C4-2B (cell line): ENCODE results near the gene PIH1D2.
A peak's percentile ranks its signal among the peaks of the same experiment; 100 is the strongest.

ENCODE experiments used
- H3K27ac ChIP-seq: fragments of 450-650 bp; 2 replicates; pipeline ENCODE4 v1.5.1; 2017
- CTCF ChIP-seq: fragments of 450-650 bp; conservative IDR thresholded peaks from 2 replicates; pipeline ENCODE4 v1.5.1; 2017; ENCODE audit warnings: mild to moderate bottlenecking
- ZFX ChIP-seq: fragments of 450-650 bp; IDR thresholded peaks from 2 replicates; pipeline ENCODE4 v1.6.1; 2017

Gene PIH1D2

GRCh38 chr11:112023104-112023503 lies 50.7 kb downstream of the PIH1D2 start:
- no peak overlapping the region for H3K27ac ChIP-seq
- no peak for TF ChIP-seq ZFX
- peak; percentile 20; the same call in 1 of the 2 replicates for TF ChIP-seq CTCF

GRCh38 chr11:112019066-112019465 lies 54.8 kb downstream of the PIH1D2 start:
- no peak overlapping the region for H3K27ac ChIP-seq
- TF ChIP-seq CTCF, result no peak
- TF ChIP-seq ZFX, result no peak
